Kidney epithelial cell (primary cell): ENCODE measurements around the gene RABGAP1L. TPM values are rescaled to one million over a fixed set of nuclear protein-coding genes. Genes with fewer than 3 reads are reported as not detected.
A peak's percentile ranks its signal among the peaks of the same experiment; 100 is the strongest.

Source experiments
- DNase-seq: peaks from one replicate; pipeline ENCODE4 v3.0.0-alpha.2; 2010; ENCODE audit warnings: low read depth
- H3K27me3 ChIP-seq: 2 replicates; pipeline ENCODE4 v1.6.0; 2011; ENCODE audit warnings: low read length; ENCODE audit not compliant: control insufficient read depth, insufficient read depth
- H3K36me3 ChIP-seq: 2 replicates; pipeline ENCODE4 v1.5.1; 2011; ENCODE audit warnings: low read length; ENCODE audit not compliant: control insufficient read depth, insufficient read depth
- H3K4me3 ChIP-seq: 2 replicates; pipeline ENCODE4 v1.5.1; 2011; ENCODE audit warnings: low read depth, mild to moderate bottlenecking, control low read depth, low read length
- total RNA-seq: library from RNA; depleted of rRNA; stranded (reverse); fragments of >200 nt; gene quantifications from 2 replicates; pipeline ENCODE4 v1.2.3, GENCODE V29; 2015
- TF ChIP-seq, protein P1 (sequence below): IDR thresholded peaks from 2 replicates; pipeline ENCODE4 v1.5.1; 2011; ENCODE audit warnings: mild to moderate bottlenecking, moderate library complexity, low read length, control low read depth, inconsistent platforms; ENCODE audit not compliant: insufficient read depth, poor library complexity, severe bottlenecking

The RABGAP1L gene
- total RNA-seq, 1 donor from 2014 or later = 22.1 TPM

GRCh38 chr1:174734270-174734669 lies 575.0 kb downstream of the RABGAP1L start:
- TF ChIP-seq, protein P1, sequence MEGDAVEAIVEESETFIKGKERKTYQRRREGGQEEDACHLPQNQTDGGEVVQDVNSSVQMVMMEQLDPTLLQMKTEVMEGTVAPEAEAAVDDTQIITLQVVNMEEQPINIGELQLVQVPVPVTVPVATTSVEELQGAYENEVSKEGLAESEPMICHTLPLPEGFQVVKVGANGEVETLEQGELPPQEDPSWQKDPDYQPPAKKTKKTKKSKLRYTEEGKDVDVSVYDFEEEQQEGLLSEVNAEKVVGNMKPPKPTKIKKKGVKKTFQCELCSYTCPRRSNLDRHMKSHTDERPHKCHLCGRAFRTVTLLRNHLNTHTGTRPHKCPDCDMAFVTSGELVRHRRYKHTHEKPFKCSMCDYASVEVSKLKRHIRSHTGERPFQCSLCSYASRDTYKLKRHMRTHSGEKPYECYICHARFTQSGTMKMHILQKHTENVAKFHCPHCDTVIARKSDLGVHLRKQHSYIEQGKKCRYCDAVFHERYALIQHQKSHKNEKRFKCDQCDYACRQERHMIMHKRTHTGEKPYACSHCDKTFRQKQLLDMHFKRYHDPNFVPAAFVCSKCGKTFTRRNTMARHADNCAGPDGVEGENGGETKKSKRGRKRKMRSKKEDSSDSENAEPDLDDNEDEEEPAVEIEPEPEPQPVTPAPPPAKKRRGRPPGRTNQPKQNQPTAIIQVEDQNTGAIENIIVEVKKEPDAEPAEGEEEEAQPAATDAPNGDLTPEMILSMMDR = no peak
- Histone ChIP-seq H3K27me3 (no peaks in the 10 kb centered on the region), H3K36me3 (no peaks in the 10 kb centered on the region), H3K4me3 (no peak overlapping the region)
- no peak for DNase-seq

- Histone ChIP-seq H3K4me3 (no peak overlapping the region), H3K27me3 (no peaks in the 10 kb centered on the region), H3K36me3 (no peaks in the 10 kb centered on the region)
- TF ChIP-seq, protein P1 = no peak
- DNase-seq = no peak
These were observed 577.5 kb downstream of the RABGAP1L start for GRCh38 chr1:174736831-174737230.

DNA sequence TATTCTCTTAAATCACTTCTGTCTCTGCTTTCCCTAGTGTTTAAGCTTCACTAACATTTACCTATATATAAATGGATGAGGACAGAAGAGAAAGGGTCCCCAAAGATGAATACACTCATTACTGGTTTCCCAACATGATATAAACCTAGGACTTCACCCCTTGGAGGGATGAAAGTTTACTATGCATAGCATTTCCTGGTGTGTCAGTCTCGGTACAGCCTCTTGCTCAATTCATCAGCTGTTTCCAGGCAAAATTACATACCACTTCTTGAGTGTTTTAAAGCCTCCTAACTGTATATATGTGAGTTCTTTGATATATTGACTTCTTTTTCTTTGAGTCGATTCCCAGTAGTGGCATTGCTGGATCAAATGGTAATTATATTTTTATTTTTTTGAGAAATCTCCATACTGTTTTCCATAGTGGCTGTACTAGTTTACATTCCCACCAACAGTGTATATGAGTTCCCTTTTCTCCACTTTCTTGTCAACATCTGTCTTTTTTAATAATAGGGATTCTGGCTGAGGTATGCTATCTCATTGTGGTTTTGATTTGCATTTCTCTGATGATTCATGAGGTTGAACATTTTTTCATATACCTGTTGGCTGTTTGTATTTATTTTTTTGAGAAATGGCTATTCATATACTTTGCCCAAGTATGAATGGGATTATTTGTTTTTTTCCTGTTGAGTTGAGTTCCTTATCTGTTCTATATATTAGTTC lies 581.1 kb downstream of the RABGAP1L start:
- no peak for DNase-seq
- Histone ChIP-seq H3K36me3 (no peaks in the 10 kb centered on the region), H3K4me3 (no peak overlapping the region), H3K27me3 (no peaks in the 10 kb centered on the region)
- TF ChIP-seq, protein P1 = no peak

DNA sequence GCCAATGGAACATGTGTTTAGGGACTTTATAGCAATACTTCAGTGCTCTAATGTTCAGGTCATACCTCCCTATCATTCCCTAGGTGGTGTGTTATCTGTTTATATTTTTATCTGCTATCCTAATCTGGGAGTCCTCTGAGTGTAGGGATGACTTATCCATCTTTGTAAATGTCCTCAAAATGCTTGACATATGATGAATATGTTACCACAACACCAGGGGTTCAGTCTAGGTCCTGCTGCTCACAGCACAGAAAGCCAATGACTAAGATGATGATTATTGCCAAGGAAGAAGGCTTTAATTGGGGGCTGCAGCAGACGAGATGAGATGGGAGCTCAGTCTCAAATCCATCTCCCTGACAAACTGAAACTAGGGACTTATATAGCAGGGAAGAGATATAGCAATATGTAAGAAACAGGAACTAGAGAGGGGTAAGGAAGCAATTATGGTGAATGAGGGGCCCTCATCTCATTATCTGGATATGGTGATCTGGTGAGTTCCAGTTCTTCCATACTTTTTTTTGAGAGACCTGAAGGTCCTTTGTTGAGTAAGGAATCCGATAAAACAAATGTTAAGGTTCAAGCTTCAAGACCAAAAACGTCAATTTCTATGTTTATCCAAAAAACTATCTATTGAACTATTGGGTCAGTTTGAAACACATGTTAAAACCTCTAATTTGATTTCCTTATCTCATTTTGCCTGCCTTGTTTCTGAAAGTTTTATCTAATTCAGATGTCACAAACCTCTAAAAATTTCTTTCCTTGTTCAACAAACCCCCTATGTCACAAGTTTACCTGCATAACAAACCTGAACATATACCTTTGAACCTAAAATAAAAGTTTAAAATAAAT lies 583.7 kb downstream of the RABGAP1L start:
- DNase-seq = no peak
- TF ChIP-seq, protein P1 = no peak
- no peak overlapping the region for H3K4me3 ChIP-seq
- H3K36me3 ChIP-seq = no peaks in the 10 kb centered on the region
- H3K27me3 ChIP-seq = no peaks in the 10 kb centered on the region

DNA sequence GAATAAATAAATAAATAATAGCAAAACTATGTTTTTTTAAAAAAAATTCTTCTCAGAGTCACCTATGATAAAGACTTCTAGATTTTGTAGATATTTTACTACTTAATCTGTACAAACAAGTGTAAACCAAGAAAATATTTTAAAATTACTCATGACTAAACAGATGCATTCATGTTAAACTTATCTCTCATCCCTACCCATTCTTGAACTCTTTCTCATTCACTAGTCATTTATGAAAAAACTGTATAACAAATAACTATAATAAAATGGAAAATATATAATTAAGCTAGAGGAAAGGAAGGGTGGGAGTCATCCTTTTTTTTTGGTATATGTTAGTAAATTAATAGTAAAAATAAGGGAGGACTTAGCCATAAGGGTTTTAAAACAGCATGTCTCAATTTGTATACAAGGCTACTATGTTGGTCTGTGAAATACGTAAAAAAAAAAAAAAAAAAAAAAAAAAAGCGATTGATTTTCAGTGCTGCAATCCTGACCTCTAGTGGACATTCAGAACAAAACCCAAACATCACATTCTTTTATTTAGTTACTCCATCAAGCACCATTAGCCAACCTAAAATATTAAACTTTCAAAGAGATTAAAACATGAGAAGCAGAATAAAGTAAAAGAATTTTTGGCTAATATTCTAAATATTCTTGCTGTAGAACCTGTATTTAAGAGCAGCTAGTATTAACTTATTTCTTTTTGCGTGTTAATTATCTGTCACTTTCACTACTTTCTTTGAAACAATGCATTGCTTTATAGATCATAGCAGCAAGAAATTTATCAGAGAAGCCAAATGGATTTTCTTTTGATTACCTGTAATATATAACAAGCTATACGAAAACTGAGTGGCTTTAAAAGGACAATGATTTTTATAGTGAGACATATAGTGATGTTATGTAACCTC lies 584.6 kb downstream of the RABGAP1L start:
- no peaks in the 10 kb centered on the region for H3K36me3 ChIP-seq
- no peaks in the 10 kb centered on the region for H3K27me3 ChIP-seq
- TF ChIP-seq, protein P1 = peak; percentile 53
- DNase-seq = peak; percentile 12
- H3K4me3 ChIP-seq = no peak overlapping the region
